OCI-LY1 (cell line): ENCODE data around the gene ACAT2.

Experiments used
- H2AFZ ChIP-seq: fragments of 200-600 bp; sonication (generic), shearing (Covaris generic); 2 replicates; pipeline ENCODE4 v1.6.0; 2014; ENCODE audit warnings: antibody characterized with exemption, mild to moderate bottlenecking, low read length
- H3F3A ChIP-seq: fragments of 200-600 bp; sonication (generic), shearing (Covaris generic); 2 replicates; pipeline ENCODE4 v1.6.0; 2014; ENCODE audit warnings: mild to moderate bottlenecking, antibody characterized with exemption, low read length, moderate library complexity; ENCODE audit not compliant: insufficient read depth
- H3K27ac ChIP-seq: fragments of 200-600 bp; sonication (generic); 2 replicates; pipeline ENCODE4 v1.5.1; 2014; ENCODE audit warnings: low read length, mixed run types, mild to moderate bottlenecking, low read depth; ENCODE audit not compliant: poor library complexity, severe bottlenecking
- H3K27me3 ChIP-seq: fragments of 200-600 bp; sonication (generic); 2 replicates; pipeline ENCODE4 v1.6.0; 2014; ENCODE audit warnings: antibody characterized with exemption, mild to moderate bottlenecking, low read length, moderate library complexity; ENCODE audit not compliant: insufficient read depth
- H3K36me3 ChIP-seq: fragments of 200-600 bp; sonication (generic); 2 replicates; pipeline ENCODE4 v1.6.1; 2014; ENCODE audit warnings: mild to moderate bottlenecking, antibody characterized with exemption, low read length, moderate library complexity, mixed read lengths; ENCODE audit not compliant: insufficient read depth
- H3K4me1 ChIP-seq: fragments of 200-600 bp; sonication (generic); 2 replicates; pipeline ENCODE4 v1.5.1; 2014; ENCODE audit warnings: mild to moderate bottlenecking, low read length, moderate library complexity; ENCODE audit not compliant: insufficient read depth, severe bottlenecking
- H3K4me2 ChIP-seq: fragments of 200-600 bp; sonication (generic), shearing (Covaris generic); 2 replicates; pipeline ENCODE4 v1.6.1; 2014; ENCODE audit warnings: low read length
- H3K4me3 ChIP-seq: fragments of 200-600 bp; sonication (generic); 2 replicates; pipeline ENCODE4 v1.5.1; 2014; ENCODE audit warnings: low read length, low read depth, mild to moderate bottlenecking, mixed read lengths; ENCODE audit not compliant: poor library complexity, severe bottlenecking
- H3K79me2 ChIP-seq: fragments of 200-600 bp; shearing (Covaris generic); 2 replicates; pipeline ENCODE4 v1.6.1; 2016; ENCODE audit warnings: mixed run types, low read length, mixed read lengths; ENCODE audit not compliant: insufficient read depth
- H3K9ac ChIP-seq: fragments of 200-600 bp; sonication (generic), shearing (Covaris generic); 2 replicates; pipeline ENCODE4 v1.6.1; 2014; ENCODE audit warnings: mild to moderate bottlenecking, low read length, mixed read lengths
- H3K9me2 ChIP-seq: fragments of 200-600 bp; sonication (generic), shearing (Covaris generic); 2 replicates; pipeline ENCODE4 v1.6.1; 2014; ENCODE audit warnings: low read depth, mild to moderate bottlenecking, low read length, mixed read lengths
- H3K9me3 ChIP-seq: fragments of 200-600 bp; shearing (Covaris generic); 2 replicates; pipeline ENCODE4 v1.6.1; 2014; ENCODE audit warnings: low read length, mixed read lengths
- H4K20me1 ChIP-seq: fragments of 200-600 bp; sonication (generic), shearing (Covaris generic); 2 replicates; pipeline ENCODE4 v1.6.0; 2016; ENCODE audit warnings: mild to moderate bottlenecking, low read length; ENCODE audit not compliant: insufficient read depth
- CTCF ChIP-seq: fragments of 200-600 bp; sonication (generic), shearing (Covaris generic); IDR thresholded peaks from 2 replicates; pipeline ENCODE4 v1.5.1; 2017; ENCODE audit warnings: mild to moderate bottlenecking, antibody characterized with exemption, low read length, moderate library complexity, mixed read lengths
- EZH2 ChIP-seq: fragments of 200-600 bp; sonication (generic), shearing (Covaris generic); IDR thresholded peaks from 2 replicates; pipeline ENCODE4 v1.8.0; 2017; ENCODE audit warnings: borderline replicate concordance, mixed run types, mild to moderate bottlenecking, antibody characterized with exemption, low read length, moderate library complexity, mixed read lengths

Gene ACAT2

GRCh38 chr6:159819098-159819497, 57.3 kb downstream of the ACAT2 start:
- H3F3A ChIP-seq = no peaks in the 10 kb centered on the region
- no peak overlapping the region for H3K9ac ChIP-seq
- peaks cover 12% of the 10 kb centered on the region for H3K4me1 ChIP-seq
- H4K20me1 ChIP-seq = no peaks in the 10 kb centered on the region
- H3K4me3 ChIP-seq = no peak overlapping the region
- no peaks in the 10 kb centered on the region for H3K79me2 ChIP-seq
- H3K9me2 ChIP-seq = no peaks in the 10 kb centered on the region
- no peaks in the 10 kb centered on the region for H3K36me3 ChIP-seq
- H3K4me2 ChIP-seq = no peak overlapping the region
- H3K9me3 ChIP-seq = no peaks in the 10 kb centered on the region
- H3K27ac ChIP-seq = no peak overlapping the region
- H2AFZ ChIP-seq = no peak overlapping the region
- peaks cover 9% of the 10 kb centered on the region; the same call in 1 of the 2 replicates for H3K27me3 ChIP-seq
- TF ChIP-seq CTCF (no peak), EZH2 (no peak)

DNA sequence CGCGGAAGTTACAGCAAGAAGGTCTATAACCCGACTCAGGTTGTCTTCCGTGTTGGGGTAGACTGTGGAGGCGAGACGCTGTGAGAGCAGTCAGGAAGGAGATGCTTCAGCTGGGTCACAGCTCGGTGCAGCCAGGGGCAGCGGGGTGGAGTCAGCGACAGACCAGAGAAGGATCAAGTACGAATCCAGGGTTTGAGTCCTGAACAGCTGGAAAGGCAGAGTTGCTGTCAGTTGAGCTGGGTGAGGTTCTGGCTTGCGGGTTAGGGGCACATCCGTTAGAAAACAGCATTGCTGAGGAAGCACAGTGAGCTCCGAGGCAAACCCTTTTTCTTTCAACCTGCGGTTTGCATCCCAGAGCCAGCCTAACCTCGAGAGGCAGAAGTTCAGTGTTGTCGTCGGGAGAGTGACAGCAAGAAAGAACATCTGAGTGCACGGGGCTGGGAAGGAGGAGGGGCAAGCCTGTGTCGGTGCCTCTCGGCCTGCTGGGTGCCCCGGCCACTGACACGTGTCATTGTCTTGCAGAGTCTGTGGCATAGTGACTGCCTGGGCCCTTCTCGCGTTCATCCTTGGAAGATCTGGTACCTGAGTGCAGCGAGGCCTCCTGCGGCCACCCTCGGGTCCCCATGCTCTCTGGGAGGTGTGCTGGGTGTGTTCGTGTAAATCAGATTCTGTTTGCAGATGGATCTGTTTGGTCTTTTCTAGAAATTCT, 58.2 kb downstream of the ACAT2 start:
- Histone ChIP-seq H3F3A (no peaks in the 10 kb centered on the region), H3K4me2 (peak overlapping the region; percentile 47; the same call in 1 of the 2 replicates), H2AFZ (no peak overlapping the region), H3K79me2 (no peaks in the 10 kb centered on the region), H4K20me1 (no peaks in the 10 kb centered on the region), H3K4me1 (peaks cover 12% of the 10 kb centered on the region), H3K27ac (no peak overlapping the region), H3K4me3 (peak overlapping the region; percentile 25), H3K27me3 (peaks cover 9% of the 10 kb centered on the region; the same call in 1 of the 2 replicates), H3K9me3 (no peaks in the 10 kb centered on the region), H3K9me2 (no peaks in the 10 kb centered on the region), H3K9ac (no peak overlapping the region; the same call in 1 of the 2 replicates), H3K36me3 (no peaks in the 10 kb centered on the region)
- TF ChIP-seq EZH2 (no peak), CTCF (no peak)

DNA sequence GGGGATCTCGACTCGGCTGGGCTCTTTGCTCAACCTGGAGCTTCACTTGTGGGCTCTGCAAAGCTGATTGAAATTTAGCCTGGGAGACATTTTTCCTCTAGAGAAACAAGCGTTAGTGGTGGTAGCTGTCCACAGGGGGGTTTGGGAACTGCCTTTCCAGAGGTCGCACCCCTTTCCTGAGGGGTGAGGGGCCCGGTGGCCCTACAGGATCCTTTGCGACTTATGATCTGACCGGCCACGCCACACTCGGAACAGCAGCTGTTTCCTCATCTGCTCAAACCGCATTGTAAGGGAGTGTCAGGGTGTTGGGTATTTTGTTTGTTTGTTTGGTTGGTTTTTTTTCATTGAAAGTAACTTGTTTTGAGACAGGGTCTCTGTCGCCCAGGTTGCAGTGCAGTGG, 59.3 kb downstream of the ACAT2 start:
- Histone ChIP-seq H3K27ac (no peak overlapping the region), H3F3A (no peaks in the 10 kb centered on the region), H4K20me1 (no peaks in the 10 kb centered on the region), H3K9ac (no peak overlapping the region), H2AFZ (no peak overlapping the region), H3K9me2 (no peaks in the 10 kb centered on the region), H3K4me2 (no peak overlapping the region), H3K4me3 (no peak overlapping the region), H3K4me1 (peaks cover 12% of the 10 kb centered on the region), H3K79me2 (no peaks in the 10 kb centered on the region), H3K36me3 (no peaks in the 10 kb centered on the region), H3K27me3 (peaks cover 9% of the 10 kb centered on the region; the same call in 1 of the 2 replicates), H3K9me3 (no peaks in the 10 kb centered on the region)
- TF ChIP-seq EZH2 (no peak), CTCF (no peak)
